Stimulated activated CD4-positive, alpha-beta T cell treated with anti-CD3 and anti-CD28 coated beads, Interleukin-15, amount 100 ng/mL, for 24 hours (primary cell): ENCODE measurements around the gene AHR.
"Not testable (repeated sequence)": the region's sequence is repeated elsewhere in the genome, so short reads cannot be mapped to it uniquely, and the experiment has no call there.

Experiments
- DNase-seq: peaks from one replicate; pipeline ENCODE4 v3.0.0-alpha.2; 2020

AHR gene

GRCh38 chr7:17342756-17343155, 44.3 kb downstream of the AHR start:
- no peak for DNase-seq

DNA sequence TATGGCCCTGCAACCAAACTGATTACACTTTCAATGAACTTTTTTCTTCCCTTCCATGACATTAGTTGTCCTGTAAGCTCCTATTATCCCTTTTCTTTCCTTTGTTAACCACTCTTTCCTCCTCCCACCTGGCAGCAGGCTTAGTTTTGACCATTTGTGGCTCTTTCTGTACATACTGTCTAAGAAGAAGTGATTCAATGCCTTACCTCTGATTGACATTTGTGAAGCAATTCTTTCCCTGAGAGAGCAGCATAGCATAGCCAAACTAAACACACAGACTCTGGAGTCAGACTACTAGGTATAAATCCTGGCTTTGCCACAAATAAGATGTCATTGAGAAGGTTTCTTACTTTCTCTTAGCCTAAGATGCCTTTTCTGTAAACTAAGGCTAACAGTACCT, 48.9 kb downstream of the AHR start:
- no peak for DNase-seq

- DNase-seq = not testable (repeated sequence)
Observed at GRCh38 chr7:17348932-17349331, 50.5 kb downstream of the AHR start.

GRCh38 chr7:17350321-17350720, 51.9 kb downstream of the AHR start:
- DNase-seq = not testable (repeated sequence)

DNA sequence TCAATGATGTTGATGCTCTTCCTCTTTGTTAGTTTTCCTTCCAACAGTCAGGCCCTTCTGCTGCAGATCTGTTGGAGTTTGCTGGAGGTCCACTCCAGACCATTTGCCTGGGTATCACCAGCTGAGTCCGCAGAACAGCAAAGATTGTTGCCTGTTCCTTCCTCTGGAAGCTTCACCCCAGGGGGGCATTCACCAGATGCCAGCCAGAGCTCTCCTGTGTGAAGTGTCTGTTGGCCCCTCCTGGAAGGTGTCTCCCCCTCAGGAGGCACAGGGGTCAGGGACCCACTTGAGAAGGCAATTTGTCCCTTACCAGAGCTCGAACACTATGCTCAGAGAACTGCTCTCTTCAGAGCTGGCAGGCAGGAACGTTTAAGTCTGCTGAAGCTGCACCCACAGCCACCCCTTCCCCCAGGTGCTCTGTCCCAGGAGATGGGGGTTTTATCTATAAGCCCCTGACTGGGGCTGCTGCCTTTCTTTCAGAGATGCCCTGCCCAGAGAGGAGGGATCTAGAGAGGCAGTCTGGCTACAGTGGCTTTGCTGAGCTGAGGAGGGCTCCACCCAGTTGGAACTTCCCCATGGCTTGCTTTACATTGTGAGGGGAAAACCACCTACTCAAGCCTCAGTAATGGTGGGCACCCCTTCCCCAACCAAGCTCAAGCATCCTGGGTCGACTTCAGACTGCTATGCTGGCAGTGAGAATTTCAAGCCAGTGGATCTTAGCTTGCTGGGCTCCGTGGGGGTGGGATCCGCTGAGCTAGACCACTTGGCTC, 55.4 kb downstream of the AHR start:
- DNase-seq = not testable (repeated sequence)

GRCh38 chr7:17354473-17354872, 56.0 kb downstream of the AHR start:
- DNase-seq = no peak

DNA sequence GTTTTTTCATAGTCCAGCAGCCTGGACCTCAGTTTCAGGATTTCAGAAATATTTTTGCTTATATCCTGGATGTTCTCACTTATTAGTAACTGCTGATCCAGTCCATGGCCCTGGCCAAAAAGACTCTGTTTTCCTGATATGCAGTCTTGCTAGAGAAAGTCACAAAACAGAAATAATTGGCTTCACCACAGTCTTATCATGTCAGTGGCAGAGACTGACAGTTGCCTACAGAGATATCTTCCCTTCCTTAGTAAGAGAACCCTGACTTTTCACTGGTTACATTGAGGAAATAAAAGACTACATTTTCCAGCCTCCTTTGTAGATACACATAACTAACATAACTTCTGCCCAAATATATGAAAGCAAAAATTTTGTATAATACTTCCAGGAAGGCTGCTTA, 56.6 kb downstream of the AHR start:
- DNase-seq = no peak

DNA sequence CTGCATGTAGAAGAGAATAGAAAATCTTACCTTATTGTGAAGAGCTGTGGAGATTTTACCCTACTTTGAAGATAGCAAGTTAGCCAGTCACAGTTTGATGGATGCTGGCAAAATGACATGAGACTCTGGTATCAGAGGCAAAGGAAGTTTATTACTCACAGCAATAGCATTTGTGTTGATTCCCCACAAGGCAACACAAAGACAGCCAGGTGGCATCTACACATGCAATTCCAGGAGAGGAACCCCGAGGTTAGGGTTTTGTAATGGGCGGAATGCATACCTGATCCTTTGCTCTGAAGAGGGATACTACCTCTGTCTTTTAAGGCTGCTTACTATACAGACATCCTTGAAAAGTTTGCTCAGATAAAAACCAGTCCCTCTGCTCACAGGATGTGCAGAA, 59.5 kb downstream of the AHR start:
- DNase-seq = no peak

GRCh38 chr7:17359610-17360009, 61.2 kb downstream of the AHR start:
- no peak for DNase-seq

DNA sequence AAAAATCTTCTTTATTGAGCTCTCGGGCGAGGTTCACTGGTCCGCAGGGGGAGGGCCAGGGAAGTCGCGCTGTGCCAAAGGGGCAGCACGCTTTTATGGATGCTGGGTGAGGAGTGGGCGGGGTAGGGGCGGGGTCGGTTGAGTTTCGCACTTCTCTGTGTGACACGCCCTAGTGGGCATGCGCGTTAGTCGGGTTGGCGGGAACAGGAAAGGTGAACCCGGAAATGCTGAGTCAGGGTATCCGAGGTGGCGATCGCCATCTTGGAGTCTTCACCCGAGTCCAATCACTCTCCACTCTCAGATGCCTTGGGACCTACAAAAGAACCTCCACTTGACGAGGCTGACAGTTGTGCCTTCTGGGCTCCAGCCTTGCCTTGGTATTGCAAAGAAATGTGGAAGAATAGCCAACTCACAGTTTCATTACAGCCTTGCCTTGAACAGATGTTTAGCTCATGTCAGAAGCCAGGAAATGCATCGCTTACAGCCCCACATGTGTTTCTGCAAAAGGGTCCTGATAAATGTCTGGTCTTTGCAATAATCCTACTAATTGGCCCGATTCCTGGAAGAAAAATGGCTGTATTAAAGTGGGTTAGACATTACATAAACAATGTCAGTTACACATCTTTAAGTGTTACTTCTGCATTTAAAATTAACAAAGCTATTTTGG, 64.1 kb downstream of the AHR start:
- DNase-seq = no peak

DNA sequence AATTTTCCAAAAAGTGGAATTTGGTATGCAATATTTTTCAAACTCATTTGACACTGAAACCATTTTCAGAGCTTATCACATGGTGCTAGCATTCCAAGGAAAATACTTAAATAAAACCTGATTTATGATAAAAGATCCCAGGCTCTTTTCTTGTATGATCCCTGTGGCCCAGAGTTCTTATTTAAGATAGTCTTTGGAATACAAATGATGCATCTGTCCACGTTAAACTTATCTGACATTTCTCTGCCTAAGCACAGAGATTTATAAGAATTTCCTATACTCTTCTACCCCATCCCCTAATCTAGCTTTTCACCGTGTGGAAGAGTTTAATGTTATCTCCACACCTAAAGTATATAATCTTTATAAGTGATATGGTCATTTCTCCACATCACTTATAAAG, 66.2 kb downstream of the AHR start:
- no peak for DNase-seq

DNA sequence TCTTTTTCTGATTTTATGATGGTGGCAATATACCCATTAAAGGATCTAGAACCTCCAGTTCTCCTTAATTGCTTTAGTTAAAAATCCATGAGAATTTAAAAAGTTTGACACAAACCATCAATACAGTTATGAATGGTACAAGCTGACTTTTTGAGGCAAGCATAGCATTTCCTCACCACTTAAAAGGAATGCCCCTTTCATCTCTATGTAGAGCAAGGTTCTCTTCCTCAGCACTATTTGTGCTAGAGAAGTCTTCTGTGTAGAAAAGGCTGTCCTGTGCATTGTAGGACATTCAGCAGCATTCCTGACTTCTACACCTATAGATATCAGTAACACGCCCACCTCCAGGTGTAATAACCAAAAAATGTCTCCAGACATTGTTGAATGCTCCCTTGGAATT, 67.3 kb downstream of the AHR start:
- no peak for DNase-seq

DNA sequence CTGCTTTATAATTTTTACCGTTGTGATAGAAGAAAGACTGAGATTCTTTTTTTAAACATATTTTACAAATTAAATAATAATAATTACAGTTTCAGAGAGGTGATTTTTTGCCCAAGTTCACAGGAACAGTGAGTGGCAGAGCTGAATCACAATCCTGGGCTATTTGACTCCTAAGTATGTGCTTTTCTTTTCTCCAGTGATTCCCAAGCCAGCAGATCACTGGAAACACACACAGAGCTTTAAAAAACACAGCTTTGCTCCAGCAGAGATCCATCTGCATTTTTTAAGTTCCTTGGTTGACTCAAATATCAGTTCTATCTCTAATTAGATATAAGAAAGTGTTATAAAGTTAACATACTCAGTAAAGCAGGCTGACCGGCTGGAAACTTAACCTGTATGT, 69.0 kb downstream of the AHR start:
- no peak for DNase-seq

GRCh38 chr7:17368856-17369524, 70.5 kb downstream of the AHR start:
- no peak for DNase-seq

GRCh38 chr7:17369691-17370426, 71.4 kb downstream of the AHR start:
- DNase-seq = no peak

- no peak for DNase-seq
Observed at GRCh38 chr7:17370901-17371585, 72.6 kb downstream of the AHR start.

- DNase-seq = no peak
Observed at GRCh38 chr7:17371671-17372524, 73.4 kb downstream of the AHR start.

- DNase-seq = no peak
Observed at GRCh38 chr7:17374157-17374556, 75.7 kb downstream of the AHR start.

- no peak for DNase-seq
Observed at GRCh38 chr7:17374654-17375053, 76.2 kb downstream of the AHR start.

- no peak for DNase-seq
Observed at GRCh38 chr7:17376595-17376994, 78.1 kb downstream of the AHR start.

- no peak for DNase-seq
Observed at GRCh38 chr7:17380736-17381662, 82.5 kb downstream of the AHR start.
